Neural cell (in vitro differentiated cells): ENCODE results near the gene CASP3. TPM values are rescaled to one million over a fixed set of nuclear protein-coding genes. Genes with fewer than 3 reads are reported as not detected.

Source experiments
- H2AFZ ChIP-seq: fragments of 200-600, 300-800 bp; sonication (generic), shearing (Covaris generic); 2 replicates; pipeline ENCODE4 v1.6.0; 2014; ENCODE audit warnings: low read depth, mild to moderate bottlenecking, antibody characterized with exemption, low read length, moderate library complexity
- H3F3A ChIP-seq: fragments of 200-600 bp; shearing (Covaris generic); 2 replicates; pipeline ENCODE4 v1.6.1; 2016; ENCODE audit warnings: mild to moderate bottlenecking, moderate library complexity, mixed read lengths, antibody characterized with exemption, low read length; ENCODE audit not compliant: insufficient read depth, poor library complexity, severe bottlenecking
- H3K27ac ChIP-seq: fragments of 200-600, 300-800 bp; sonication (generic), shearing (Covaris generic); 2 replicates; pipeline ENCODE4 v1.5.1; 2014; ENCODE audit warnings: mild to moderate bottlenecking, low read length, moderate library complexity
- H3K27me3 ChIP-seq: fragments of 300-800, 200-600 bp; sonication (generic), shearing (Covaris generic); 2 replicates; pipeline ENCODE4 v1.6.0; 2014; ENCODE audit warnings: mild to moderate bottlenecking, low read depth, low read length, moderate library complexity; ENCODE audit not compliant: insufficient read depth
- H3K36me3 ChIP-seq: fragments of 300-800, 200-600 bp; sonication (generic), shearing (Covaris generic); 2 replicates; pipeline ENCODE4 v1.5.1; 2014; ENCODE audit warnings: mild to moderate bottlenecking, antibody characterized with exemption, low read length, moderate library complexity; ENCODE audit not compliant: insufficient read depth
- H3K4me2 ChIP-seq: fragments of 300-800, 200-600 bp; sonication (generic), shearing (Covaris generic); 2 replicates; pipeline ENCODE4 v1.6.0; 2014; ENCODE audit warnings: mild to moderate bottlenecking, low read length
- H3K4me3 ChIP-seq: fragments of 300-800, 200-600 bp; sonication (generic), shearing (Covaris generic); 2 replicates; pipeline ENCODE4 v1.5.1; 2014; ENCODE audit warnings: mild to moderate bottlenecking, low read length, moderate library complexity
- H3K79me2 ChIP-seq: fragments of 200-600 bp; shearing (Covaris generic); replicated peaks from 2 replicates; pipeline ENCODE4 v1.6.0; 2014; ENCODE audit warnings: mild to moderate bottlenecking, low read length, moderate library complexity; ENCODE audit not compliant: insufficient read depth
- H3K9ac ChIP-seq: fragments of 300-800, 200-600 bp; sonication (generic), shearing (Covaris generic); 2 replicates; pipeline ENCODE4 v1.6.1; 2016; ENCODE audit warnings: mild to moderate bottlenecking, low read length, mixed read lengths
- H3K9me2 ChIP-seq: fragments of 200-600 bp; shearing (Covaris generic); 2 replicates; pipeline ENCODE4 v1.6.1; 2016; ENCODE audit warnings: mild to moderate bottlenecking, low read length, mixed read lengths; ENCODE audit not compliant: insufficient read depth
- H3K9me3 ChIP-seq: fragments of 200-600, 300-800 bp; sonication (generic), shearing (Covaris generic); 2 replicates; pipeline ENCODE4 v1.6.1; 2016; ENCODE audit warnings: mild to moderate bottlenecking, mixed run types, low read length, moderate library complexity, mixed read lengths
- H4K20me1 ChIP-seq: fragments of 200-600 bp; shearing (Covaris generic); 2 replicates; pipeline ENCODE4 v1.6.1; 2016; ENCODE audit warnings: mild to moderate bottlenecking, mixed run types; ENCODE audit not compliant: insufficient read depth
- EP300 ChIP-seq: fragments of 450-650 bp; conservative IDR thresholded peaks from 2 replicates; pipeline ENCODE4 v1.6.1; 2014; ENCODE audit warnings: antibody characterized with exemption, mild to moderate bottlenecking, moderate library complexity; ENCODE audit not compliant: poor library complexity, severe bottlenecking
- EZH2 ChIP-seq: fragments of 200-600, 300-800 bp; shearing (Covaris generic), sonication (generic); IDR thresholded peaks from 2 replicates; pipeline ENCODE4 v1.6.1; 2014; ENCODE audit warnings: antibody characterized with exemption, low read length, borderline replicate concordance, mild to moderate bottlenecking; ENCODE audit not compliant: insufficient read depth, poor library complexity, severe bottlenecking
- MXI1 ChIP-seq: fragments of 450-650 bp; conservative IDR thresholded peaks from 2 replicates; pipeline ENCODE4 v1.6.1; 2014; ENCODE audit warnings: antibody characterized with exemption, mild to moderate bottlenecking; ENCODE audit not compliant: poor library complexity, severe bottlenecking
- POLR2AphosphoS5 ChIP-seq: IDR thresholded peaks from 2 replicates; pipeline ENCODE4 v1.6.1; 2012
- RAD21 ChIP-seq: fragments of 450-650 bp; conservative IDR thresholded peaks from 2 replicates; pipeline ENCODE4 v1.6.1; 2014; ENCODE audit warnings: antibody characterized with exemption, mild to moderate bottlenecking, moderate library complexity
- SMC3 ChIP-seq: fragments of 450-650 bp; conservative IDR thresholded peaks from 2 replicates; pipeline ENCODE4 v1.6.1; 2014; ENCODE audit warnings: antibody characterized with exemption, mild to moderate bottlenecking, moderate library complexity; ENCODE audit not compliant: poor library complexity
- TAF1 ChIP-seq: IDR thresholded peaks from 2 replicates; pipeline ENCODE4 v1.6.1; 2012; ENCODE audit warnings: low read depth
- polyA plus RNA-seq: library from polyadenylated mRNA; depleted of rRNA; stranded (reverse); fragments of >200 nt; gene quantifications from 2 replicates; pipeline ENCODE4 v1.2.3, GENCODE V29; 2014
- TF ChIP-seq, protein P1 (sequence below): IDR thresholded peaks from 2 replicates; pipeline ENCODE4 v1.6.1; 2012; ENCODE audit warnings: borderline replicate concordance
- TF ChIP-seq, protein P2 (sequence below): fragments of 450-650 bp; IDR thresholded peaks from 2 replicates; pipeline ENCODE4 v1.5.1; 2014; ENCODE audit warnings: antibody characterized with exemption, mild to moderate bottlenecking, moderate library complexity; ENCODE audit not compliant: poor library complexity, severe bottlenecking

CASP3 gene
- polyA plus RNA-seq, 1 donor from 2014 or later, result 116 TPM

DNA sequence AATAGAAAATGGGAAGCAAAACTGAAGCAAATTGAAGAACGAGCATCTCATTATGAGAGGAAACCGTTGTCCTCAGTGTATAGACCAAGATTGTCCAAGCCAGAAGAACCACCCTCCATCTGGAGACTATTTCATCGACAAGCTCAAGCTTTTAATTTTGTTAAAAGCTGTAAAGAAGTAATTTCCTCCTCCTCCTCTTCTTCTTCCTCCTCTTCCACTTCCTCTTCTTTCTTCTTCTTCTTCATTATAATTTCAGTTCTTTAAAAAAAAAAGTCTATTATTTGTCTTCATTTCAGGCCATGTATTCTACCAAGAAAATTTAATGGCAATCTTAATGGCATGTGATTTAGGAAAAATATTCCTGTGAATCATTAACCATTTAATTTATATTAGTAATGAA is 7.9 kb upstream of the CASP3 start:
- Histone ChIP-seq H3K9me2 (no peaks in the 10 kb centered on the region), H3K27me3 (no peaks in the 10 kb centered on the region), H3F3A (no peaks in the 10 kb centered on the region), H4K20me1 (no peaks in the 10 kb centered on the region), H3K9ac (no peak overlapping the region), H3K79me2 (no peaks in the 10 kb centered on the region), H3K9me3 (no peaks in the 10 kb centered on the region), H3K27ac (no peak overlapping the region), H3K4me3 (no peak overlapping the region), H2AFZ (no peak overlapping the region), H3K36me3 (no peaks in the 10 kb centered on the region), H3K4me2 (no peak overlapping the region)
- TF ChIP-seq MXI1, result no peak
- no peak for TF ChIP-seq RAD21
- TF ChIP-seq EP300, result no peak
- no peak for TF ChIP-seq SMC3
- no peak for TF ChIP-seq TAF1
- TF ChIP-seq POLR2AphosphoS5, result no peak
- TF ChIP-seq, protein P1, sequence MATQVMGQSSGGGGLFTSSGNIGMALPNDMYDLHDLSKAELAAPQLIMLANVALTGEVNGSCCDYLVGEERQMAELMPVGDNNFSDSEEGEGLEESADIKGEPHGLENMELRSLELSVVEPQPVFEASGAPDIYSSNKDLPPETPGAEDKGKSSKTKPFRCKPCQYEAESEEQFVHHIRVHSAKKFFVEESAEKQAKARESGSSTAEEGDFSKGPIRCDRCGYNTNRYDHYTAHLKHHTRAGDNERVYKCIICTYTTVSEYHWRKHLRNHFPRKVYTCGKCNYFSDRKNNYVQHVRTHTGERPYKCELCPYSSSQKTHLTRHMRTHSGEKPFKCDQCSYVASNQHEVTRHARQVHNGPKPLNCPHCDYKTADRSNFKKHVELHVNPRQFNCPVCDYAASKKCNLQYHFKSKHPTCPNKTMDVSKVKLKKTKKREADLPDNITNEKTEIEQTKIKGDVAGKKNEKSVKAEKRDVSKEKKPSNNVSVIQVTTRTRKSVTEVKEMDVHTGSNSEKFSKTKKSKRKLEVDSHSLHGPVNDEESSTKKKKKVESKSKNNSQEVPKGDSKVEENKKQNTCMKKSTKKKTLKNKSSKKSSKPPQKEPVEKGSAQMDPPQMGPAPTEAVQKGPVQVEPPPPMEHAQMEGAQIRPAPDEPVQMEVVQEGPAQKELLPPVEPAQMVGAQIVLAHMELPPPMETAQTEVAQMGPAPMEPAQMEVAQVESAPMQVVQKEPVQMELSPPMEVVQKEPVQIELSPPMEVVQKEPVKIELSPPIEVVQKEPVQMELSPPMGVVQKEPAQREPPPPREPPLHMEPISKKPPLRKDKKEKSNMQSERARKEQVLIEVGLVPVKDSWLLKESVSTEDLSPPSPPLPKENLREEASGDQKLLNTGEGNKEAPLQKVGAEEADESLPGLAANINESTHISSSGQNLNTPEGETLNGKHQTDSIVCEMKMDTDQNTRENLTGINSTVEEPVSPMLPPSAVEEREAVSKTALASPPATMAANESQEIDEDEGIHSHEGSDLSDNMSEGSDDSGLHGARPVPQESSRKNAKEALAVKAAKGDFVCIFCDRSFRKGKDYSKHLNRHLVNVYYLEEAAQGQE, result no peak
- TF ChIP-seq EZH2, result no peak
- TF ChIP-seq, protein P2, sequence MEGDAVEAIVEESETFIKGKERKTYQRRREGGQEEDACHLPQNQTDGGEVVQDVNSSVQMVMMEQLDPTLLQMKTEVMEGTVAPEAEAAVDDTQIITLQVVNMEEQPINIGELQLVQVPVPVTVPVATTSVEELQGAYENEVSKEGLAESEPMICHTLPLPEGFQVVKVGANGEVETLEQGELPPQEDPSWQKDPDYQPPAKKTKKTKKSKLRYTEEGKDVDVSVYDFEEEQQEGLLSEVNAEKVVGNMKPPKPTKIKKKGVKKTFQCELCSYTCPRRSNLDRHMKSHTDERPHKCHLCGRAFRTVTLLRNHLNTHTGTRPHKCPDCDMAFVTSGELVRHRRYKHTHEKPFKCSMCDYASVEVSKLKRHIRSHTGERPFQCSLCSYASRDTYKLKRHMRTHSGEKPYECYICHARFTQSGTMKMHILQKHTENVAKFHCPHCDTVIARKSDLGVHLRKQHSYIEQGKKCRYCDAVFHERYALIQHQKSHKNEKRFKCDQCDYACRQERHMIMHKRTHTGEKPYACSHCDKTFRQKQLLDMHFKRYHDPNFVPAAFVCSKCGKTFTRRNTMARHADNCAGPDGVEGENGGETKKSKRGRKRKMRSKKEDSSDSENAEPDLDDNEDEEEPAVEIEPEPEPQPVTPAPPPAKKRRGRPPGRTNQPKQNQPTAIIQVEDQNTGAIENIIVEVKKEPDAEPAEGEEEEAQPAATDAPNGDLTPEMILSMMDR, result no peak

DNA sequence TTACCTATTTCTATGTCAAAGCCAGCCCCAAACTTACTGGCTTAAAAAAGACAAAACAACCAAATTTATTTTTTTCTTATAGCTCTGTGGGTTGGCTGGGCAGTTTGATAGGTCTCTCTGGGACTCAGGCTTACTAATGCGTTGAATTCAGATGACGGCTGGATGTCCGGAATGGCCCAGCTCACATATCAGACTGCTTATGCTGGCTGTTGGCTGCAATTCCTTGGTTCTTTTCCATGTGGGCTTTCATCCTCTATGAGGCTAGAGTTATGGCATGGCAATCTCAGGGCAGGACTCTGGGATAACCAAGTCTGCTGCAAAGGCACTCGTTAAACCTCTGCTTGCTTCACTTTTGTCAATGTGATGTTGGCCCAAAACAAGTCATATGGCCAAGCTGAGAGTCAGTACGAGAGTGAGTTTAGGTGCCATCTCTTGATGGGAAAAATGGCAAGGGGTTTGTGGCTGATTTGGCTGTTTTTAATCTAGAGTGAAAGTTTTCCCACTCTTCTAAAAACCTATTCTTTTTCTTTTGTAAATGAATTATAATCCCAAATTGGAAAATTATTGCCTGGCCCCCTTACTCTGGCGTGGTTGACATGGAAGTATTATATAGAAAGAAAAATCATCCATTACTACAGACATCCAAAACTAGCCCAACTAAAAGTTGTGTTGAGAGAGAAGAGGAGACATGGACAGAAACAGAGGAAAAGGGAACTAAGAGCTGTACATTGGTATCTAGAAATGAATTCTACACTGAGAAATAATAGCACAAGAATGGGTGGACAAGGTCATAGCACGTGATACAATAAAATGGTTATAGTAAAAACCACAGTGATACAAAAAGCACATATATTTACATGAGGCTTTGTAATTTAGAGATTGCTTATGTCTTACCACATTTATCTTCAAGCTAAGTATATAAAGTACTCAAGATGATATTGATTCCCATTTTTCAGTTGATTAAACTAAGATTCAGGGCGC is 6.9 kb upstream of the CASP3 start:
- H3K79me2 ChIP-seq, result no peaks in the 10 kb centered on the region
- H3K36me3 ChIP-seq, result no peaks in the 10 kb centered on the region
- H4K20me1 ChIP-seq, result no peaks in the 10 kb centered on the region
- H3K4me3 ChIP-seq, result no peak overlapping the region
- no peak overlapping the region for H2AFZ ChIP-seq
- H3K4me2 ChIP-seq, result no peak overlapping the region
- H3K27me3 ChIP-seq, result no peaks in the 10 kb centered on the region
- no peak overlapping the region for H3K9ac ChIP-seq
- no peaks in the 10 kb centered on the region for H3F3A ChIP-seq
- no peaks in the 10 kb centered on the region for H3K9me2 ChIP-seq
- no peak for TF ChIP-seq SMC3
- no peak for TF ChIP-seq MXI1
- no peak for TF ChIP-seq EZH2
- no peak for TF ChIP-seq RAD21
- TF ChIP-seq, protein P2, result no peak
- no peak for TF ChIP-seq POLR2AphosphoS5
- TF ChIP-seq, protein P1, result no peak
- no peak for TF ChIP-seq TAF1
- H3K27ac ChIP-seq, result no peak overlapping the region
- H3K9me3 ChIP-seq, result no peaks in the 10 kb centered on the region
